ENCODE measurements around the gene METTL26. TPM values are rescaled to one million over a fixed set of nuclear protein-coding genes. Genes with fewer than 3 reads are reported as not detected.

Gene METTL26
- total and polyA plus RNA-seq, 8 donors = 17.3 to 271 (median 197) TPM

- Histone ChIP-seq H3K27ac (no peak overlapping the region), H3K4me1 (peaks cover 24 to 56% (median 49%) of the 10 kb centered on the region in 4 donors), H3K4me3 (peak overlapping the region in 1 of 4 donors; percentile 45), H3K27me3 (peaks cover 0 to 18% (median 0%) of the 10 kb centered on the region in 3 donors), H3K36me3 (peaks cover 44 to 51% (median 50%) of the 10 kb centered on the region in 4 donors), H3K9me3 (no peaks in the 10 kb centered on the region)
- DNase-seq = no peak
- WGBS, 5 donors = 68 to 80% (median 73%) methylated on average over 22 of the region's 22 CpGs
- intact Hi-C loops (cut with DNase I; ENCODE audit: low total_unique reads) = no loop called here
- TF ChIP-seq POLR2A (IDR thresholded peaks at IDR 0.05) (no peak), POLR2AphosphoS5 (IDR thresholded peaks at IDR 0.05) (no peak), CTCF (IDR thresholded peaks at IDR 0.05) (no peak), EP300 (IDR thresholded peaks at IDR 0.05) (no peak)
Observed at GRCh38 chr16:674214-674881, 38.2 kb upstream of the METTL26 start.

GRCh38 chr16:673399-673991 is 37.4 kb upstream of the METTL26 start:
- intact Hi-C loops (cut with DNase I; ENCODE audit: low total_unique reads) = no loop called here
- 87 to 94% (median 89%) methylated on average over 8 to 18 of the region's 18 CpGs for WGBS, 5 donors
- H3K36me3 ChIP-seq = peaks cover 44 to 53% (median 52%) of the 10 kb centered on the region in 4 donors
- TF ChIP-seq CTCF (IDR thresholded peaks at IDR 0.05) = no peak
- TF ChIP-seq POLR2AphosphoS5 (IDR thresholded peaks at IDR 0.05) = no peak
- TF ChIP-seq EP300 (IDR thresholded peaks at IDR 0.05) = no peak
- H3K4me3 ChIP-seq = no peak overlapping the region
- no peak overlapping the region for H3K27ac ChIP-seq
- no peaks in the 10 kb centered on the region for H3K9me3 ChIP-seq
- H3K4me1 ChIP-seq = peaks cover 32 to 57% (median 49%) of the 10 kb centered on the region in 4 donors
- DNase-seq = no peak
- H3K27me3 ChIP-seq = peaks cover 0 to 18% (median 0%) of the 10 kb centered on the region in 3 donors

GRCh38 chr16:672851-673250 is 36.7 kb upstream of the METTL26 start:
- Histone ChIP-seq H3K9me3 (no peaks in the 10 kb centered on the region), H3K4me1 (peaks cover 35 to 60% (median 52%) of the 10 kb centered on the region in 4 donors), H3K36me3 (peaks cover 44 to 53% (median 52%) of the 10 kb centered on the region in 4 donors), H3K4me3 (no peak overlapping the region), H3K27me3 (peaks cover 0 to 18% (median 0%) of the 10 kb centered on the region in 3 donors), H3K27ac (no peak overlapping the region)
- intact Hi-C loops (cut with DNase I; ENCODE audit: low total_unique reads) = no loop called here
- WGBS, 5 donors = 92 to 95% (median 94%) methylated on average over 9 to 21 of the region's 21 CpGs
- no peak for TF ChIP-seq EP300 (IDR thresholded peaks at IDR 0.05)
- no peak for DNase-seq

- intact Hi-C loops (cut with DNase I; ENCODE audit: low total_unique reads) = no loop called here
- H3K27me3 ChIP-seq = peaks cover 0 to 18% (median 0%) of the 10 kb centered on the region in 3 donors
- H3K4me3 ChIP-seq = no peak overlapping the region
- no peak overlapping the region for H3K27ac ChIP-seq
- H3K4me1 ChIP-seq = peaks cover 39 to 61% (median 52%) of the 10 kb centered on the region in 4 donors
- H3K36me3 ChIP-seq = peaks cover 44 to 53% (median 52%) of the 10 kb centered on the region in 4 donors
- no peak for DNase-seq
- H3K9me3 ChIP-seq = no peaks in the 10 kb centered on the region
- 83 to 92% (median 90%) methylated on average over 6 to 19 of the region's 19 CpGs for WGBS, 5 donors
- TF ChIP-seq POLR2AphosphoS5 (IDR thresholded peaks at IDR 0.05) (no peak), EP300 (IDR thresholded peaks at IDR 0.05) (no peak), POLR2A (IDR thresholded peaks at IDR 0.05) (no peak), CTCF (IDR thresholded peaks at IDR 0.05) (no peak)
Observed at GRCh38 chr16:672371-672770, 36.3 kb upstream of the METTL26 start.

Data from stomach (tissue), 9 donors.